ENCODE results near the gene IQCH.
"Not testable (repeated sequence)": the region's sequence is repeated elsewhere in the genome, so short reads cannot be mapped to it uniquely, and the experiment has no call there.

The IQCH gene

DNA sequence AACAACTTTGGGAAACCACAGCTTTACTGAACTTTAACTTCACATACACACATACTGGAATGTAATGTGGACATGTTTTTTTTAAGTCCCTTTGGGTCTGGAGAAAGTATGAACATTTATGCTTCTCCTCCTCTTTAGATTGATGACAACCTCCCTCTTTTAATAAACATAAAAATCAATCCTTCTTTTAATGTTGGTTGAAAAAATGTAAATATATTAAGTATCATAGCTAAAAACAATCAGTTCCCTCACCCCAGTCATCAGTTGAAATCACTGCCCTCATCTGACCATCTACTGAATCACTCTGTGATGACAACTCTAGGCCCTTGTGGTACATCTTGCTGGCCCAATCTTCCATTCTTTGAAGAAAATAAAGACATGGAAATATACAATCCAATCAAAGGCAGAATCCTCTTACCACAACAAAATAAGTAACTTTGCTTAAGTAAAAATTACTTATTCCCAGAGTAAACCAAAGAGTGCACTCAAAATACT, 6.5 kb upstream of the IQCH start:
- DNase-seq: no peak

DNA sequence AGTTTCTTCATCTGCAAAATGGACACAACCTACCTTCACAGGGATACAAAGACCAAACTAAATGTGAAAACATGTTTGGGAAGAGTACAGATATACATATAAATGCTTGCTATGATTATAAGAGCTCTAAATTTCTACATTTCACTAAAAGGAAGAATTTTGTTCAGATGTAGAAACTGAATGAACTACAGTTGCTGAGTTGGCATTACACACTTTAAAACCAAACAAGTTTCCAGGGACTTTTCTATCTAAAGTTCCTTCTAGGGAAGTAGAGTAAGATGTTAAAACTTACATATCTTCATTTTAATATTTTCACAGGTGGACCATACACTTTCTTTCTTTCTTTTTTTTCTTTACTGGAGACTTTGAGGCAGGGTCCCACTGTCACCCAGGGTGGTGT, 4.8 kb upstream of the IQCH start:
- no peak for DNase-seq

DNA sequence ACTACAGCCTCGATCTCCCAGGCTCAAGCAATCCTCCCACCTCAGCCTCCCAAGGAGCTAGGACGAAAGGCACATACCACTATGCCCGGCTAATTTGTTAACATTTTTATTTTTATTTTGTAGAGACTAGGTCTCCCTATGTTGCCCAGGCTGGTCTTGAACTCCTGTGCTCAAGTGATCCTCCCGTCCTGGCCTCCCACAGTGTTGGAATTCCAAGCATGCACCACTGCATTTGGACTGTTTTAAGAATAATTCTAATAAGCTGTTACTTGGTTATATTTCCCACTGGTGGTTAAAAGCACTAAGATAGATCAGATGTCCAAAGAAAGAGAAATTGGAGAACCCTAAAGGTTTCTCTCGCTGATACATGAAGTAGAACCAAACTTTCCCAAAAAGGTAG, 3.3 kb upstream of the IQCH start:
- DNase-seq: no peak

DNA sequence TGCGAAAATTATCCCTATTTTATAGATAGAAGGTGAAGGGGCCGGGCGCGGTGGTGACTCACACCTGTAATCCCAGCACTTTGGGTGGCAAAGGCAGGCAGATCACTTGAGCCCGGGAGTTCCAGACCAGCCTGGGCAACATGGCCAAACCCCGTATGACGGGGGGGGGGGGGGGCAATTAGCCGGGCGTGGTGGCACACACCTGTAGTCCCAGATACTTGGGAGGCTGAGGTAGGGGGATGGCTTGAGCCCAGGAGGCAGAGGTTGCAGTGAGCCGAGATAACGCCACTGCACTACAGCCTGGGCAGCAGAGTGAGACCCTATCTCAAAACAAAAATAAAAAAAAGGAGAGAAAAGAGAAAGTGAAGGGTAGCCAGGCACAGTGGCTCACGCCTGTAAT, 1.5 kb upstream of the IQCH start:
- DNase-seq: no peak

DNA sequence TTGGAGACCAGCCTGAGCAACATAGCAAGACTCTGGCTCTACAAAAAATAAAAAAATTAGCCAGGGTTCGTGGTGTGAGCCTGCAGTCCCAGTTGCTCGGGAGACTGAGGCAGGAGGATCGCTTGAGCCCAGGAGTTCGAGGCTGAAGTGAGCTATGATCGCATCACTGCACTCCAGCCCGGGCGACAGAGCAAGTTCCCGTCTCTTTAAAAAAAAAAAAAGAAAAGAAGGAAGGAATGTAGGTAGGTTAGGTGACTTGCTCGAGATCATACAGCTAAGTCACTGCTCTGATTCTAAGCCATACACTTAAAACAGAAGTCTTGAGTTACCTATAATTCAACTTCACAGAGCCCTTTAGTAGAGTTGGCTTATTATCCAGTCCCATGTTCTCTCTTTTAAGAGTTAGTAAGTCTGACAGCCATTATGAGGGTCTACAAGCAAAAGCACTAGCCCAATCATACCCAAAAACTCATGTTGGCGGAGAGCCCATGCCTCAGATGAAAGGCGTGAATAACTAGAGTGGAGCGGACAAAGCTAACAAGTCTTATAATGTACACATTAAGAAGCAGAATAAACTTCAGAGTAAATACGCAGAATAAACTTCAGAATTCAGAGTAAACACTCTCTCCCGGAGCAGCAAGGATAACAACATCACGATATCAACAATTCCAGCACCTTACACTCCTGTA, 893 bp upstream of the IQCH start:
- no peak for DNase-seq

DNA sequence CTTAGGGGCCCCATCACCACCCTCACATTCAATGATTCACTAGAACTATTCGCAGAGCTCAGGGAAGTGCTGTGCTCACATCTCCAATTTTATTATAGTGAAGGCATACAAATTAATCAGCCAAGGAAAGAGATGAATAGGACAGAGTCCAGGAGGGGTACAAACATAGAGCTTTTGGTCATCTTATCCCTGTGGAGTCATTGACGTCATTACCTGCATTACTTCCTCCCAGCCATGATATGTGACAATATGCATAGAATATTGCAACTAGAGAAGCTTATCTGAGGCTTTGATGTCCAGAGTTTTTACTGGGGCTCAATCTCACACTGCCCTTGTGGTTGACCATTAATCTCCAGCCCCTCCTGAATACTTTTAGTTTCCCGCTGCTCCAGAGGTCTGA, 1.5 kb downstream of the IQCH start:
- no peak for DNase-seq

DNA sequence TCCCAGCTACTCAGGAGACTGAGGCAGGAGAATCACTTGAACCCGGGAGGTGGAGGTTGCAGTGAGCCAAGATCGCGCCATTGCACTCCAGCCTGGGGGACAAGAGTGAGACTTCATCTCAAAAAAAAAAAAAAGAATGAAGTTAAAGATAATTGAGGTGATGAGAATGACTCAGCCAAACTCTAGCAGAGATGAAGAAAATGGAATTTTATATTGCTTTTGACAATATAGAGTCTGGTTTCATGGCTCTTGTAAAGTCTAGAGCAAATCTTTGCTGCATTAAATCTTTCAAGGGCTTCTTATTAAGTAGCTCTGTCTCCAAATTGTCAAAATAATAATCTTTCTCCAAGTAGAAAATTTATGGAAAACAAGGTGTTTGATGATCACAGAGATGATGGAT, 3.8 kb downstream of the IQCH start:
- DNase-seq: not testable (repeated sequence)

DNA sequence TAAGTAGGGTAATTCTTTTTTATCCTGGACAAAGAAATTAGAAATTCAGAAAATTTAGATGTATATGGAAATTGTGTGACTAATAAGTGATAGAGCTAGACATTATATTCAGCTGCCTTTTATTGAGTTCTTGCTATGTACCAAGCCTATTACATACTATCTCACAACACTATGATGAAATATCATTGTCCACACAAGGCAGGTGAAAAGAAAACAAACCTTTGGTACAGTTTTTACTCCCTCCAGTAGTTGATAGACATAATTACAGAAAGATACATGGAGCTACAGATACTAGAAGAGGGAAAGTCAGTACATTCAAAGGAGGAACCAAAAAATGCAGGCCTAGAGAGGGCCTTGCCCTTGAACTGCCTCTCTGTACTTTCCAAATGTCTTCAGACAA, 4.8 kb downstream of the IQCH start:
- DNase-seq: no peak

DNA sequence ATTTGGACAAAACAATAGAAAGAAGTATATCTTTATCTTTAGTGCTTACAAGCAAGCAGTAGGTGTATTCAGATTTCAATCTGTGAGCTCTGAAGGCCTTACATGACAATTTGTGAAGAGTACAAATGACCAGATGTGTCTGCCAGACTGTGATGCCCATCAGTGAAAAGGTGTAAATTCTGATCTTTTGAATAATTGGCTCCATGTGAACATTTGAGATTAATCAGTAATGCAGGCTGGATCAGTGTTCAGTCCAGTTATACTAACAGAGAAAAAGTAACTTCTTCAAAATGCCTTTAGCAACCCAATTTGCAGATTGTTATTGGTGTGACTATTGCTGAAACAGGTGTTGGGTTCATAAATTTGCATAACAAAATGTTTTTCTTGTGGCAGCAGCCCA, 5.2 kb downstream of the IQCH start:
- DNase-seq: no peak

DNA sequence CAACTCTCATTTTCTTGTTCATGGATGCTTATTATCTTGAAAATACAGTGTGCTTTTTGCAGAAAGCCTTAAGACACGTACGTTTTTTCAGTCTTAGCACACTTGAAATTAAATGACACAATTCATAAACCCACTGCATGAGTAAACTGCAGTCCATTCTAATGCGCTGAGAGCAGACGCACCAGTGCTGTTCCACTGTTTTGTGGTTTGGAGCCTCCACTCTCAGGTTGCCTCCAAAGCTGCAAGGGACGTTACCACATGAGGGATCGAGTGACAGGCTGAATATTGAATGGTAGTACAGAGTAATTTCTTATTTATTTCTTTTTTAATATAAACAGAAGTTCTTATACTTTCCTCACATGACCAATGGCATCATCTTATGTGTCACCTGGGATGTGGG, 12.3 kb downstream of the IQCH start:
- no peak for DNase-seq

DNA sequence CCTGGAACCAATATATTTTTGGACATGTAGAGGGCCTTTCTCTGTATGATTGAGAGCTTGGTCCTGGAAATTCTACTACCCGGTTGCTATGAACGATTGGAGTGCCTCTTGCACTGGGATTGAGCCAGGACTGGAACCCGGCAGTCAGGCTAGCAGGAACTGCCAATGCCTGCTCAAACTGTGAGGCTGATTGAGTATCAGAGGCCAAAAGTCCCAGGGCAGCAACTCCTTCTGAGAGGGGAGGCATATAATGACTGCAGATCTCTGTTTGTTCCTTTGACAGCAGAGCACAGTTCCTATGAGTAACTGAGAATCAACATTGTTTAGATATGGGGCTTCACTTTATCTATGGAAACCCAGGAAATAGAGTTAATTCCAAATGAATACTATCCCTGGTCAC, 12.9 kb downstream of the IQCH start:
- DNase-seq: no peak

DNA sequence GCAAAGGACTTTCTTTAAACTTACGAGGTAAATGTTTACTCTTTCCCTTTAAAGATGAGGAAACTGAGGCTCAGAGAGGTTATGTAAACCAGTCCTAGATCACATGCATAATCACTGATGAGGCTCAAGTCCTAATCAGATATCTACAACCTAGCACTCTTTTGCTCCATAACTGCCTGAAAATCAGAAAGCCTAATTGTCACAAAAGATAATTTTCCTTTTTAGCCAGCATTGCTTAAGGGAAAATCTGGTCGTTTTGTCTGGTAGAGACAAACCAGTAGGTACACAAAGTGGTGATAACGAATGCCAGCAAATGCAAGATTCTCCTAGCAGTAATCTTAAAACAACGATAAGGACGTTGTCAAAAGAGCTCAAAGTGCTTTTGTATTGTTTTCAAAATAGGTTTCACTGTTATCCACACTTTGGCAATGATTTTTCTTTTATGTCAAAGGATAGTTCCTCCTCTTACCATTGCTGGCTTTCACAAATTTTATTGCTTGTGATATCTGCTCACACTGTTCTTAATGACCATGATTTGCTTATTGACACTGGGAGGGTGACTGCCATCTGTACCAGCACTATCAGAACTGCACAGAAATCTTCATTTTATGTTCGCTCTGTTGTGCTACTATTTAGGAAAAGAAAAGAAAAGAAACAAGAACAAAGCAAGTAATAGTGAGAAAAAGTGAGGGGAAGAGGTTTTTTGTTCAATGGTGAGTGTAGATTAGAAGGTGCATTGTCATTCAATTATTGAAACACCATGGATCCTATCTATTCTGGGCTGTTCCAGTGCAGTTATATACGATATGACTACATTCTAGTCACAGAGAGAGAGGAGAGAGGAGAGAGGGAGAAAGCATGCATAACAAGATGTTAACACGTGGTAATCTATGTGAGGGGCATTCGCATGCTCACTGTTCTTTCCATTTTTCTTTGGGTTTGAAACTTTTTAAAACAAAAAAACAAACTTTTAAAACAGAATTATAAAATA, 13.7 kb downstream of the IQCH start:
- no peak for DNase-seq

DNA sequence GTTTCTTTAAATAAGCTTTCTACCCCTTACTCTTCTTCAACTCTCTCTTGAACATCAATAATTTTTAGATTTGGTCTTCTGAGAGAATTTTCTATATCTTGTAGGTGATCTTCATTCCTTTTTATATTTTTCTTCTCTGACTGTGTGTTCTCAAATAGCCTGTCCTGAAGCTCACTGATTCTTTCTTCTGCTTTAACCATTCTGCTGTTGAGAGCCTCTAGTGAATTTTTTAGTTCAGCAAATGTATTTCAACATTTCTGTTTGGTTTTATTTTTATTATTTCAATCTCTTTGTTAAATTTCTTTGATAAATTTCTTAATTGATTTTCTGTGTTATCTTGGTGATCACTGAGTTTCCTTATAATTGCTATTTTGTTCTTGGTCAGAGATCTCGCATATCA, 19.6 kb downstream of the IQCH start:
- DNase-seq: no peak

DNA sequence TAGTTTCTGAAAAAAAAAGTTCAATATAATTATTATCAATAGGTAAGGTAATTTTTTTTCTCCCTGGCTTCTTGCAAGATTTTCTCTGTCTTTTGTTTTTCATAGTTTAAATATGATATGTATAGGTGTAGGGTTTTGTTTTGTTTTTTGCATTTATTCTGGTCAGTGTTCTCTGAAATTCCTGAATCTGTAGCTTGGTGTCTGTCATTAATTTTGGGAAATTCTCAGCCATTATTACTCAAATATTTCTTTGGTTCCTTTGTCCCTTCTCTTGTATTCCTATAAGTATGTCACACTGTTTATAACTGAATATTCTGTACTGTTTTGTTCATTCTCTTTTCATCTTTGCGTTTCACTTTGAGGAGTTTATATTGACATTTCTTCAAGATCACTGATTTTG, 22.1 kb downstream of the IQCH start:
- DNase-seq: no peak

DNA sequence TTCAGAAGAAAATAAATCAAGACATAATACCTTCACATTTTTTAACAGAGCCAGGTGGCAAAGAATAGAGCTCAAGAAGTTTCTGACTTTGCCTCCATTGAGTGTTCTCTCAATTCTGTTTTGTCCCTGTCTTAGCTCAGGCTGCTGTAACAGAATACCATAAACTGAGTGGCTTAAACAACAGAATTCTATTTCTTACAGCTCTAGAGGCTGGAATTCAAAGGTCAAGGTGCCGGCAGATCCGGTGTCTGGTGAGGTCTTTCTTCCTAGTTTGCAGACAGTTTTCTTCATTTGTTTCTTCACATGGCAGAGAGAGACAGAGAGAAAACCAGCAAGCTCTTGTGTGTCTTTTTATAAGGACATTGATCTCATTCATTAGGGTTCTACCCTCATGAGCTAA, 25.6 kb downstream of the IQCH start:
- DNase-seq: no peak

DNA sequence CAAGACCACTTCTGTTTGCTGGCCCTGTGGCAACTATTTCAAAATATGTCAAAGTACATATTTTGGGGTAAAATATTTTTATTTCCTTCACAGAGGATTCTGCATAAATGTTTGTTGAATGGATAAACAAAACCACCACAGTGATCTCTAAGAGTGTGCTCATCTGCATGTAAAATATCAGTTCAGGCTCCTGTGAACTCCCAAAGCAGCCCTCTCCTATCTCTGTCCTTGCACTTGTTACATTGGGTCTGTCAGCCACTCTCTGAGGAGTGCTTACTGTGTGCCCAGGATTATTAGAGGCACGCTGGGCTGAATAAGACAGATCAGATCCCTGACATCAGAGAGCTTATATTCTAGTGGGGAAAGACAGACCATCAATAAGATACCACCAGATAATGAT, 27.1 kb downstream of the IQCH start:
- DNase-seq: no peak

DNA sequence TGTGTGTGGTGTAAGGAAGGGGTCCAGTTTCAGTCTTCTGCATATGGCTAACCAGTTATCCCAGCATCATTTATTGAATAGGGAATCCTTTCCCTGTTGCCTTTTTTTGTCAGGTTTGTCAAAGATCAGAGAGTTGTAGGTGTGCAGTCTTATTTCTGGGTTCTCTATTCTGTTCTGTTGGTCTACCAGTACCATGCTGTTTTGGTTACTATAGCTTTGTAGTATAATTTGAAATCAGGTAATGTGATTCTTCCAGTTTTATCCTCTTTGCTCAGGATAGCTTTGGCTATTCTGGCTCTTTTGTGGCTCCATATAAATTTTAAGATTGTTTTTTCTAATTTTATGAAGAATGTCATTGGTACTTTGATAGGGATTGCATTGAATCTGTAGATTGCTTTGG, 31.0 kb downstream of the IQCH start:
- not testable (repeated sequence) for DNase-seq

DNA sequence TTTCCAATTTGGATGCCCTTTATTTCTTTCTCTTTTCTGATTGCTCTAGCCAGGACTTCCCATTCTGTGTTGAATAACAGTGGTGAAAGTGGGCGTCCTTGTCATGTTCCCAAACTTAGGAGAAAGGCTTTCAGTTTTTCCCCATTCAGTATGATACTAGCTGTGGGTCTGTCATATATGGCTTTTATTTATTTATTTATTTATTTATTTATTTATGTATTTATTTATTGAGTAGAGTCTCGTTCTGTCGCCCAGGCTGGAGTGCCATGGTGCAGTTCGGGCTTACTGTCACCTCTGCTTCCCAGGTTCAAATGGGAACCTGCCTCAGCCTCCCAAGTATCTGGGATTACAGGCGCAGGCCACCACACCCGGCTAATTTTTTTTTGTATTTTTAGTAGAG, 31.8 kb downstream of the IQCH start:
- DNase-seq: not testable (repeated sequence)

DNA sequence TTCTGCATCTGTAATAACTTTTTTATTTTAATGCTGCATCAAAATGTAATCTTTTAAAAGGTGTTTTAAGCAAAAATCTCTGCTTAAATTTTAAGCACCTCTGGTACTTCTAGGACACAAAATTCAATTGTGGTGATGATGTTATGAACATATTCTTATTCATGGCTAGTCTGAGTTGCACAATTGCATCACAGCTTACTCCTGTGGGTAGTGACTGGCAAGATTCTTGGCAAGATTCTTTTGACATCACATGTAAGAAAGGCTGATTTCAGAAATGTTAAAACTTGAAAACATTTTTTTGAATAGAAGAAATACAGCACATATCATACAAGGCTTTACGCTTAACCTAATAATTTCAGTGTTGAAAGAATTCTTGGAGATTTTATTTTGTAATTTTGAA, 35.7 kb downstream of the IQCH start:
- DNase-seq: no peak

DNA sequence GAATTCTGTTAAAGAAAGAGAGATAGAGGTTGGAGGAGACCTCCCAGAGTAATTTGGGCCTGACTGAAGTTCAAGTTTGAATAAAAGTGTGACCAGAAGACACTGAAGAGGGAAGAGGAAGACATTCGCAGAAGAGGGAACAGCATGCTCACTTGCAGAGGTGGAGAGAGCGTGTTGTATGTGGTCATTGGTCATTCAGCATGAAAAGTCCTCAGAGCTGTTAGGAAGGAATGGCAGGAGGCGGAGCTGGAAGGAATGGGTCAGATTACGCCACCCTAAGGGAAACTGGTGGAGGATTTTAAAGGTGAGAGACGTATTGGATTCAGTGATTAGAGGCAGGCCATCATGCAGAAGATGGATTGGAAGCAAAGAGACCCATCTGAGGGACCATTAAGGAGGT, 41.6 kb downstream of the IQCH start:
- no peak for DNase-seq

DNA sequence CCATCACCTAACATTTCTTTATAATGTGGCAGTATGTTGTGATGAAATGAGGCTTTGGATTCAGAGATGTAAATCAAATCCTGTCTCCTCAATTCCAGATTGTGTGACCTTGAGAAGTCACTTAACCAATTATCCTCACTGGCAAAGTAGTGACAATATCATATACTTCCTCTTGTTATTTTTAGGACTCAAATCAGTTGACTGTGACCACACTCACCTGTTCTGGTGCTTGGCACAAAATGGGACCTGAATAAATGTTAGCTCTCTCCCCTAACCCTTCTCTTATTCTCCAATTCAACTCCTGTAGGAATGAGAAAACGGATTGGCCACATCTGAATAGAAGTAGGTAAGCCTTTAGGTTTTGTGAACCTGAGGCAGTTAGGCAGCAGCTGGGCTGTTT, 42.1 kb downstream of the IQCH start:
- no peak for DNase-seq

DNA sequence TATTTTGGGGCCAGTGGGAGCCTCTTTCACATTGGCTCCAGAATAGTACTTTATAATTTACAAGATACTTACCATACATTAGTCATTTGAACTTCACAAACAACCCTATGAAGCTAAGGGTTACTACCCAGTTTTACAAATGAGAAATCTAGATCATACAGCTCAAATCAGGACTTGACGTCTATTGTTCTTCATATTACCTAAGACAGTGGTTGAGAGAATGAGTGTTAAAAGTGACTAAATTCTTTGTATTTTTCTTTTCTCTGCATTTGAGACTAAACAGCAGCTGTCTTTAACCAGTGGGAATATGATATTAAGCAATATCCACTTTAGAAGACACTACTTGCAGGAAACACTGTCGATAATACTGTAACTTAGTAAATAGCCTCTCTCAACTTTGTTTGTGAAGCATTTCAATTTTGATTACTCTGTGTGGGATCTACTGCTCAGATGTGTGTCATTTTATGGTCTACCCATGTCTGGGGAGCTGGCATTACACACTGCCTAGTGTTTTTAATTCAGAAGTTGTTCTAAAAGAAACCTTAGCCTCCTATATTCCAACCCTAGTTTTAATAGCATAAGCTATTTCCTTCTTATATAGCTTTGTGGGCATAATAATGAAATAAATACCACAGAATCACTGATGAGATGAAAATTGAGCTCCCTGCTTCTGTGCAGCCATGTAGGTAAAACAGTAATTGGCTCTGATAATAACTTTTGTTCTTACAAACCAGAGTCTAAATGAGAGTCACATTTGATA, 45.9 kb downstream of the IQCH start:
- no peak for DNase-seq
